Measurements from ENCODE around the gene ZP1.

GRCh38 chr11:60821827-60822599 lies 45.3 kb upstream of the ZP1 start:
- TF ChIP-seq CTCF (IDR thresholded peaks at IDR 0.05), result no peak
- TF ChIP-seq POLR2A (IDR thresholded peaks at IDR 0.05), result no peak

All from testis (tissue), 2 donors.